Astrocyte of the cerebellum (primary cell): Measurements from ENCODE around the gene ITGA8.
A peak's percentile ranks its signal among the peaks of the same experiment; 100 is the strongest.

Experiments used
- DNase-seq: peaks from one replicate; pipeline ENCODE4 v3.0.0-alpha.2; 2011; ENCODE audit warnings: low read depth
- H3K4me3 ChIP-seq: 2 replicates; pipeline ENCODE4 v1.5.1; 2011; ENCODE audit warnings: mild to moderate bottlenecking, low read depth, low read length, moderate library complexity
- CTCF ChIP-seq: IDR thresholded peaks from 2 replicates; pipeline ENCODE4 v1.5.1; 2012; ENCODE audit warnings: low read length, low read depth, moderate library complexity, mild to moderate bottlenecking; ENCODE audit errors: missing control alignments
- in situ Hi-C: cut with HindIII; loops from 2 replicates; pipeline ENCODE4 v1.10.0; 2017; ENCODE audit warnings: low sequenced_read_pairs

ITGA8 gene

GRCh38 chr10:15744217-15744865, 24.6 kb upstream of the ITGA8 start:
- DNase-seq, result peak; percentile 31

DNA sequence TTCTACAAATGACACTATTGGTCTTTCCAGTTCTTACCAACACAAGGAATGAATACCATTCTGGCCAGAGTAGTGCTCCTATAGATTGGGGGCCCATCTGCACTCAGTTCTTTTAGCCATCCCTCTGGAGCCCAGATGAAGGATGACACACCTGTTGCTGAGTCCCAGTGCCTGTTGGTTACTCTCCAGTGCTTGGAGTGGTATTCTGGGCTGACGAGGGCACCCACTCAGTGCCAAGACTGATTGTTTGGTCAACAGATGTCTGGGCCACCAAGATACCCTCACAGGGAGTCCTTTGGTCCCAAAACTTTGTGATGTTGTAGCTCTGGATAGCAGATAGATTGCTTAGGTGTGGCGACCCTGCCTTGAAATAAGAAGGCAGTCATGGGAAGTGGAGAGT, 23.7 kb upstream of the ITGA8 start:
- no peak for TF ChIP-seq CTCF
- in situ Hi-C loops, result no loop called here
- DNase-seq, result no peak

More at GRCh38 chr10:15744217-15744865, 24.6 kb upstream of the ITGA8 start:
- H3K4me3 ChIP-seq, result no peak overlapping the region
- in situ Hi-C loops, result no loop called here
- peak; percentile 59 for TF ChIP-seq CTCF

GRCh38 chr10:15742836-15743235, 23.1 kb upstream of the ITGA8 start:
- no peak overlapping the region for H3K4me3 ChIP-seq
- in situ Hi-C loops, result no loop called here
- TF ChIP-seq CTCF, result no peak
- peak; percentile 54 for DNase-seq

More for the DNA sequence above, 23.7 kb upstream of the ITGA8 start:
- H3K4me3 ChIP-seq, result no peak overlapping the region

- no peak overlapping the region for H3K4me3 ChIP-seq
- TF ChIP-seq CTCF, result no peak
- in situ Hi-C loops, result no loop called here
- DNase-seq, result no peak
Measured at GRCh38 chr10:15742102-15742501, 22.4 kb upstream of the ITGA8 start.

DNA sequence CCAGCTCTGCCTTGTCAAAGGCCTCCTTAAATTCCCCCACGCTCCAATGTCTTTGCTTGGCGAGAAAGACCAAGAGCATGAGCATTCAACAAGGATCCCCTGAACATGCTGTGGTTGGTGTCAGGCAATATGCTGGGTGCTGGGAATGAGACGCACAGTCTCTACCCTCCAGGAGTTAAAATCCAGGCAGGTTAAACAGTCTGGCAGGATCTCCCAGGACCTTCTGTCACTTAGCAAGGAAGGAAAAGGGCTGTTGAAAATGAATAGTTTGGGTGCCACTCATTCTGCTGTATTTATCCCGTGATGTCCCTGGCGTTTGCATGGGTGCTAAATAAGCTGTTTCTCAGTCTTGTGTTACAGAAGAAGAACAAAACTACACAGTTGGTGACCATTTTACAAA, 21.9 kb upstream of the ITGA8 start:
- TF ChIP-seq CTCF, result no peak
- no peak for DNase-seq
- H3K4me3 ChIP-seq, result no peak overlapping the region
- in situ Hi-C loops, result no loop called here

- no peak for DNase-seq
- no peak for TF ChIP-seq CTCF
- in situ Hi-C loops, result no loop called here
Measured at GRCh38 chr10:15740261-15740660, 20.5 kb upstream of the ITGA8 start.

More at GRCh38 chr10:15740261-15740660, 20.5 kb upstream of the ITGA8 start:
- H3K4me3 ChIP-seq, result no peak overlapping the region
